HUES48 (cell line): ENCODE data around the gene IL13.

Experiments used
- H3K27ac ChIP-seq: one replicate; pipeline ENCODE4 v1.7.0; 2013; ENCODE audit warnings: low read depth, low read length, inconsistent platforms
- H3K27me3 ChIP-seq: 2 replicates; pipeline ENCODE4 v1.6.1; 2013; ENCODE audit warnings: mild to moderate bottlenecking, low read length; ENCODE audit not compliant: control insufficient read depth, insufficient read depth
- H3K36me3 ChIP-seq: 2 replicates; pipeline ENCODE4 v1.6.1; 2013; ENCODE audit warnings: low read length; ENCODE audit not compliant: control insufficient read depth, insufficient read depth
- H3K4me1 ChIP-seq: 2 replicates; pipeline ENCODE4 v1.6.1; 2013; ENCODE audit warnings: mild to moderate bottlenecking, low read length; ENCODE audit not compliant: control insufficient read depth, insufficient read depth
- H3K4me3 ChIP-seq: 2 replicates; pipeline ENCODE4 v1.5.1; 2013; ENCODE audit warnings: mild to moderate bottlenecking, low read depth, low read length
- H3K9ac ChIP-seq: 2 replicates; pipeline ENCODE4 v1.6.1; 2013; ENCODE audit warnings: mild to moderate bottlenecking, low read depth, low read length, moderate library complexity
- H3K9me3 ChIP-seq: 2 replicates; pipeline ENCODE4 v1.6.1; 2013; ENCODE audit warnings: low read length; ENCODE audit not compliant: control insufficient read depth, insufficient read depth

IL13 gene

DNA sequence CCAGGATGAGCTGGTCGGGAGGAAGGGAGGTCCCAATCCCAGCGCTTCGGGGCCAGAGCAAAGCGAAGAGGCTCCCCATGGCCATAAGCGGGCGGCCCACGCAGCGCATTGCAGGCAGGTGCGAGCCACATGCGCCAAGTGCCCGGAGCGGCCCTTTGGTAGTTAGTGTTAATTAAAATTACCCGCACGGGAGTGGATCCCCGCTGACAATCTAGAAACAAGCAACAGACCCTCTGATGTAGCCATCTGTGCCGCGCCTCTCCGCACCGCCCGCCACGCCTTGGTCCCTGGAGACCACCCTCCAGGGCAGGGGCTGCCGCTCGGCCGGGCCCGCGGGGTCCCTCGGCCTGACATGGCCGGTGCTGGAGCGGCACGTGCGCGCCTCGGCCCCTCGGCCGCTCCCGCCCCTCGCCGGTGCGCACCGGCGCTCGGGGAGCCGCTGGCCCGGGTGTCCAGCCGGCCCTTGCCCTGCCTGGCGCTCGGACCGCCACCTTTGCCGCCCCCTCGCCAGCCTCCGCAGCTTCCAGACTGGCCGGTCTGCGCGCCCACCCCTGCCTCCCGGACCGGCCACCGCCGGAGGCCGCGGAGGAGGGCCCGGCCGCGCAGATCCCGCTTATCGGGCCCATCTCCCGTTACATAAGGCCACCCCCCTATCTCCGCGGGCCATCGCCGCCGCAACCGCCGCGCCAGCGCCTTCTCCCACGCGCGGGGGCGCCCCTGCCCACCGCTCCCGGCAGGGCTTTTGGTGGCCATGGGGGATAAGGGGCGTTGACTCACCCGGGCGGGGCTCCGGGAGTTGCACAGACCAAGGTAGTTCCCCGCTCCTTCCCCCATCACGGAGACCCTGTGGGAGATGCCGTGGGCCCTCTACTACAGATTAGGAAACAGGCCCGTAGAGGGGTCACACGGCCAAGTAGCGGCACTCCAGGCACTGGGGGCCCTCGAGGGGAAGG lies 1.9 kb upstream of the IL13 start:
- Histone ChIP-seq H3K9ac (no peak overlapping the region), H3K4me3 (peak overlapping the region; percentile 53), H3K27me3 (peaks cover 39% of the 10 kb centered on the region), H3K36me3 (no peaks in the 10 kb centered on the region), H3K4me1 (peaks cover 7% of the 10 kb centered on the region; the same call in 1 of the 2 replicates), H3K27ac (no peak overlapping the region), H3K9me3 (no peaks in the 10 kb centered on the region)

DNA sequence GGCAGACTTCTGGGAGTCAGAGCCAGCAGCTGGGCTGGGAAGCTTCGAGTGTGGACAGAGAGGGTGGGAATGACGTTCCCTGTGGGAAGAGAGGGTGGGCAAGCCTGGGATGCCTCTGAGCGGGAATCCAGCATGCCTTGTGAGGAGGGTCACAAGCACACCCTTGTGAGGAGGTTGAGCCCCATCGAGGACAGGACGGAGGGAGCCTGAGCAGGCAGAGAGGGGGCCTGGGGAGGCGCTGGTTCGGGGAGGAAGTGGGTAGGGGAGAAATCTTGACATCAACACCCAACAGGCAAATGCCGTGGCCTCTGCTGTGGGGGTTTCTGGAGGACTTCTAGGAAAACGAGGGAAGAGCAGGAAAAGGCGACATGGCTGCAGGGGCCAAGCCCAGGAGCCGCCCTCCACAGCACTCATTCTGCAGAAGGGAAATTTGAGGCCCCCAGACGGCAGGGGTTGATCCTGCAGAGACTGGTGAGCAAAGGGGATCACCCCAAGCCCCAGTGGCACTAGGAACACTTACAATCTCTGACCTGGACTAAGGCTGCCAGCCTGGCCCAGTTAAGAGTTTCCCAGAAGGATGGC lies 1.1 kb upstream of the IL13 start:
- Histone ChIP-seq H3K4me1 (peaks cover 7% of the 10 kb centered on the region; the same call in 1 of the 2 replicates), H3K27me3 (peaks cover 39% of the 10 kb centered on the region), H3K9me3 (no peaks in the 10 kb centered on the region), H3K9ac (no peak overlapping the region), H3K4me3 (peak overlapping the region; percentile 53; the same call in 1 of the 2 replicates), H3K36me3 (no peaks in the 10 kb centered on the region), H3K27ac (no peak overlapping the region)

GRCh38 chr5:132658381-132659302 lies 669 bp downstream of the IL13 start:
- no peaks in the 10 kb centered on the region for H3K36me3 ChIP-seq
- peaks cover 39% of the 10 kb centered on the region for H3K27me3 ChIP-seq
- no peak overlapping the region for H3K4me3 ChIP-seq
- no peak overlapping the region for H3K27ac ChIP-seq
- H3K9ac ChIP-seq = no peak overlapping the region
- no peaks in the 10 kb centered on the region for H3K9me3 ChIP-seq
- H3K4me1 ChIP-seq = peaks cover 7% of the 10 kb centered on the region; the same call in 1 of the 2 replicates

DNA sequence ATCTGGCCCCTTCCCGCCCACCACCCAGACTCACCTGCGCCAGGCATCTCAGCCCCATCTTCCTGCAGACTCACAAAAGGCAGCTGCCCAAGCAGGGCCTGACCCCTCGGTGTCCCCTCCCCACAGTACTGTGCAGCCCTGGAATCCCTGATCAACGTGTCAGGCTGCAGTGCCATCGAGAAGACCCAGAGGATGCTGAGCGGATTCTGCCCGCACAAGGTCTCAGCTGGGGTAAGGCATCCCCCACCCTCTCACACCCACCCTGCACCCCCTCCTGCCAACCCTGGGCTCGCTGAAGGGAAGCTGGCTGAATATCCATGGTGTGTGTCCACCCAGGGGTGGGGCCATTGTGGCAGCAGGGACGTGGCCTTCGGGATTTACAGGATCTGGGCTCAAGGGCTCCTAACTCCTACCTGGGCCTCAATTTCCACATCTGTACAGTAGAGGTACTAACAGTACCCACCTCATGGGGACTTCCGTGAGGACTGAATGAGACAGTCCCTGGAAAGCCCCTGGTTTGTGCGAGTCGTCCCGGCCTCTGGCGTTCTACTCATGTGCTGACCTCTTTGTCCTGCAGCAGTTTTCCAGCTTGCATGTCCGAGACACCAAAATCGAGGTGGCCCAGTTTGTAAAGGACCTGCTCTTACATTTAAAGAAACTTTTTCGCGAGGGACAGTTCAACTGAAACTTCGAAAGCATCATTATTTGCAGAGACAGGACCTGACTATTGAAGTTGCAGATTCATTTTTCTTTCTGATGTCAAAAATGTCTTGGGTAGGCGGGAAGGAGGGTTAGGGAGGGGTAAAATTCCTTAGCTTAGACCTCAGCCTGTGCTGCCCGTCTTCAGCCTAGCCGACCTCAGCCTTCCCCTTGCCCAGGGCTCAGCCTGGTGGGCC lies 1.9 kb downstream of the IL13 start:
- H3K4me1 ChIP-seq = peaks cover 7% of the 10 kb centered on the region; the same call in 1 of the 2 replicates
- no peak overlapping the region for H3K27ac ChIP-seq
- peaks cover 30% of the 10 kb centered on the region for H3K27me3 ChIP-seq
- H3K4me3 ChIP-seq = no peak overlapping the region
- no peaks in the 10 kb centered on the region for H3K36me3 ChIP-seq
- H3K9ac ChIP-seq = no peak overlapping the region
- no peaks in the 10 kb centered on the region for H3K9me3 ChIP-seq

DNA sequence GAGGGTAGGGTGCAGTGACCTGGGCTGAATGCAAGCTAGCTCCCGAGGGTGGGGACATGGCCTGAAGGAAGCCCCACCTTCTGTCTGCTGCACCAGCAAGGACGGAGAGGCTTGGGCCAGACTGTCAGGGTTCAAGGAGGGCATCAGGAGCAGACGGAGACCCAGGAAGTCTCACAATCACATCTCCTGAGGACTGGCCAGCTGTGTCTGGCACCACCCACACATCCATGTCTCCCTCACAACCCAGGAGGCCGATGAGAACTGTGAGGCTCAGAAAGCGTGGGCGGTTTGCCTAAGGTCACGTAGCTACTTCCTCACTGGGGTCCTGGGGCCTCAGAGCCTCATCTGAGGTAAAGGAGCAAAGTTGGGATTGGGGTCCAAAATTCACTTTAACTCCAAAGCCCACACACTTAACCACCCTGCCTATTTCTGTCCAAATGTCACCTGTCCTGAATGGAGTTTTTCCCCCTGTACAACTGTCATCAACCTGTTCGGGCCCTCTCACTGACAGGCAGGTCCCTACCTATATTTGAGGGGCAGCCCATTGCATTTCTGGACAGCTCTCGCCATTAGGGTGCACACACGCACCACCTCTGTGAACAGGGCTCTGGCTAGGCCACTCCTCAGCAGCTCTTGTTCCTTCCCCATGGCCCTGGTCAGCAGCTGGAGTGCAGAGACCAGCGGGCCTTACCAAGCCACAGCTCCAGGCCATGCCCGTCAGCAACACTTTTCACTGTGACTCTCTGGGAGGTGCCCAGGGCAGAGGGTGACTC lies 3.4 kb downstream of the IL13 start:
- no peaks in the 10 kb centered on the region for H3K36me3 ChIP-seq
- no peaks in the 10 kb centered on the region for H3K9me3 ChIP-seq
- no peak overlapping the region for H3K9ac ChIP-seq
- no peak overlapping the region for H3K4me3 ChIP-seq
- no peaks in the 10 kb centered on the region for H3K4me1 ChIP-seq
- H3K27ac ChIP-seq = no peak overlapping the region
- peaks cover 14% of the 10 kb centered on the region for H3K27me3 ChIP-seq

- Histone ChIP-seq H3K4me3 (no peak overlapping the region), H3K9ac (no peak overlapping the region), H3K36me3 (no peaks in the 10 kb centered on the region), H3K4me1 (no peaks in the 10 kb centered on the region), H3K27me3 (peaks cover 8% of the 10 kb centered on the region), H3K27ac (no peak overlapping the region), H3K9me3 (no peaks in the 10 kb centered on the region)
These were observed 4.0 kb downstream of the IL13 start for GRCh38 chr5:132662004-132662401.

GRCh38 chr5:132662925-132663770 lies 5.2 kb downstream of the IL13 start:
- H3K27me3 ChIP-seq = no peaks in the 10 kb centered on the region
- no peak overlapping the region for H3K27ac ChIP-seq
- H3K4me3 ChIP-seq = no peak overlapping the region
- H3K36me3 ChIP-seq = no peaks in the 10 kb centered on the region
- no peaks in the 10 kb centered on the region for H3K9me3 ChIP-seq
- no peak overlapping the region for H3K9ac ChIP-seq
- no peaks in the 10 kb centered on the region for H3K4me1 ChIP-seq

- no peak overlapping the region for H3K9ac ChIP-seq
These were observed 6.1 kb downstream of the IL13 start for GRCh38 chr5:132663771-132664695.

More at GRCh38 chr5:132663771-132664695, 6.1 kb downstream of the IL13 start:
- no peaks in the 10 kb centered on the region for H3K9me3 ChIP-seq
- no peak overlapping the region for H3K27ac ChIP-seq
- no peaks in the 10 kb centered on the region for H3K36me3 ChIP-seq
- no peaks in the 10 kb centered on the region for H3K27me3 ChIP-seq
- no peaks in the 10 kb centered on the region for H3K4me1 ChIP-seq
- H3K4me3 ChIP-seq = no peak overlapping the region
